Measurements from ENCODE around the gene CRACDL. TPM values are rescaled to one million over a fixed set of nuclear protein-coding genes. Genes with fewer than 3 reads are reported as not detected.

CRACDL gene
- total RNA-seq, 1 donor from 2014 or later, result 1.6 TPM

DNA sequence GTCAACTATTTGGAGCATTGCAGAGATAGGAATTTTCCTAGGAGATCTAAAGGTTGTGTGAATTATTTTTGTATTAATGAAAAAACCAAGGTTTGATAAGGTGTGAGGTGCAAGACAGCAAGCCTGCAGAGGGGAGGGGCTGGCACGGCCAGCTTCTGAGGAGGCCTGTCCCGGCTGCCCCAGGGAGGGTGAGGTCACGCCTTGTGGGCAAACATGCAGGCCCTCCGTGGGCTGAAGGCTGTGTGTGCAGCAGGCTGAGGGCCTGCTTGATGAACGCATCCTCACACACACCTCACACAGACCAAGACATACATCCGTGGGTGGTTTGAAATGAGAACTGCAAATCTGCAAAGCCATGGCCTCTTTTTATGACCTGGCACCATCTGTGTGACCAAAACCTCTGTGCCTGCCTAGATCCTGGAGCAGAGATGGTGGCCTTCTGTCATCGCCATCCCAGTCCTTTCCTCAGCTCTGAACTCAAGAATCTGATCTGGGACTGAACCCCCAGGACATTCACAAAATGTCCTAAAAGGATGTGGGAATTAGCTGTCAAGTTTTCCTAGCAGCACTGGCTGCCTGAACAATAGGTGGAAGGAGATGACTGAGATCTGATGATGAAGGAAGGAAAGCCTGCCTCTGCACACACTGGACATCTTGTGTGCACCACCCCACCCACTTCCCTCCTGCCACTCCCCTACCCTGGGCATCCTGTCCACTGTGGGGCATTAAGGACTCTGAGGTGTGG lies 102.7 kb downstream of the CRACDL start:
- peaks cover 4% of the 10 kb centered on the region for H3K4me1 Mint-ChIP-seq (ENCODE audit: low read depth)
- no peak for DNase-seq (ENCODE audit: low spot score, unreplicated experiment)
- H3K36me3 Mint-ChIP-seq (ENCODE audit: insufficient read depth), result no peaks in the 10 kb centered on the region
- peaks cover 3% of the 10 kb centered on the region for H3K27me3 Mint-ChIP-seq
- H3K27ac Mint-ChIP-seq, result no peak overlapping the region
- H3K9me3 Mint-ChIP-seq (ENCODE audit: low read depth), result no peaks in the 10 kb centered on the region
- no peak for TF ChIP-seq CTCF (IDR thresholded peaks at IDR 0.05; ENCODE audit: unreplicated experiment)
- no peak overlapping the region for H3K4me3 Mint-ChIP-seq (ENCODE audit: low read depth)

GRCh38 chr2:98832172-98832571 lies 103.9 kb downstream of the CRACDL start:
- TF ChIP-seq CTCF (IDR thresholded peaks at IDR 0.05; ENCODE audit: unreplicated experiment), result no peak
- no peak overlapping the region for H3K27ac Mint-ChIP-seq
- H3K27me3 Mint-ChIP-seq, result peaks cover 3% of the 10 kb centered on the region
- DNase-seq (ENCODE audit: low spot score, unreplicated experiment), result no peak
- H3K36me3 Mint-ChIP-seq (ENCODE audit: insufficient read depth), result no peaks in the 10 kb centered on the region
- peaks cover 4% of the 10 kb centered on the region for H3K4me1 Mint-ChIP-seq (ENCODE audit: low read depth)
- H3K4me3 Mint-ChIP-seq (ENCODE audit: low read depth), result no peak overlapping the region
- H3K9me3 Mint-ChIP-seq (ENCODE audit: low read depth), result no peaks in the 10 kb centered on the region

DNA sequence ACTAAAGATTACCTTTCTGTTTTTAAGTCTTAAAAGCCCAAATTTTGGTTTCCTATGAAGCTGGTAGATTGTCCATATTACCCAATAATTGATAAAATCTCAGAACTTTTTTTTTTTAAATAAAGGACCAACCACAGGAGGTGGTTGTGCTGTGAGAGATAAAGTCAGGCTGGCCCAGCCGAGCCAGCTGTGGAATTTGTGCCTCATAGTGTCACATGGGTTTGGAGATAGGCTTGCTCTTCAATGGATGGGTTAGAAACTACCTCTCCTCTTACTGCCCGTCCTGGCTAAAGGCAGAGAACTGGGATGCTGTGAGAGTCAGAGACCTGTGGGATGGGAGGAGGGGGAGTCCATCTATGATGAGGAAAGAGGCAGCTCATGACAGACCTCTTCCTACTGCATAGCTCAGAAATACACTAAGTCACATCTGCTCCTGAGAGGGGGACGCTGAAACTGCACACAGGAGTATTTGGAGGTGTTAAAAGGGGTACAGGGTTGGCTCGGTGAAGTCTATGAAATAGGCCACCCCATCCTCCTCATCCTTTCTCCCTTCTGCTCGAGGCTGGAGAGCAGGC lies 105.4 kb downstream of the CRACDL start:
- H3K27me3 Mint-ChIP-seq, result peaks cover 12% of the 10 kb centered on the region

DNA sequence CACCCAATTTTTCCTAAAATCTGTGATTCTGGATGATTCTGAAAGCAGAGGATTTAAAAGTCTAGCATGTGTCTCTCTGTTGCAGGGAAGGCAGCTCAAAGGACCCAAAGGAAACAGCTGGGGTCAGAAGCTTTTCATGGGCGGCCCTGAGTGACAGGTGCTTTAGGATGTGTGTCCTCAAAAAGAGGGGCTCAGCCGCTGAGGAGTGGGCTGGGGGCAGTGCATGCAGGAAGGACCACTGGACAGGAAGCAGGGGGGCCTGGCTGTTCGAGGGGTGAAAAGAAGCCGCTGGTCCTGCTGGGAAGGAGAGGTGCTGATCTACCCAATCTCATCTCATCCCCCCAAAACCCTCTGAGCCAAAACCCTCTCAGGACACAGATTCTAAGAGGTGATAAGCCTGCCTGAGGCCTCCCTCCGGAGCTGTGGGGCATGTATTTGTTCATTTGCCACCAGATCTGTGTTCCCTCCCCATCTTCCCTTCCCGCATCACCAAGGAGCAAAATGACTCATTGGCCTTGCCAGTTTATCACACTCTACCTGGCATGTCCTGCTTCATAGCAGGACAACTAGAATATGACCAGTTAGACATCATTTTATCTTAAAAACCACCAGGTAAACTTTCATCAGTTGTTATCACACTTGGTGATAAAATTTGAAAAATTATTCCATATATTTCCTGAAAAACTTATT lies 106.3 kb downstream of the CRACDL start:
- no peak for DNase-seq (ENCODE audit: low spot score, unreplicated experiment)
- no peaks in the 10 kb centered on the region for H3K36me3 Mint-ChIP-seq (ENCODE audit: insufficient read depth)
- peaks cover 21% of the 10 kb centered on the region for H3K27me3 Mint-ChIP-seq
- H3K4me1 Mint-ChIP-seq (ENCODE audit: low read depth), result no peaks in the 10 kb centered on the region
- no peak overlapping the region for H3K27ac Mint-ChIP-seq
- no peak for TF ChIP-seq CTCF (IDR thresholded peaks at IDR 0.05; ENCODE audit: unreplicated experiment)
- no peaks in the 10 kb centered on the region for H3K9me3 Mint-ChIP-seq (ENCODE audit: low read depth)
- H3K4me3 Mint-ChIP-seq (ENCODE audit: low read depth), result no peak overlapping the region

More for the DNA sequence above, 105.4 kb downstream of the CRACDL start:
- no peak for TF ChIP-seq CTCF (IDR thresholded peaks at IDR 0.05; ENCODE audit: unreplicated experiment)
- H3K4me3 Mint-ChIP-seq (ENCODE audit: low read depth), result no peak overlapping the region
- H3K27ac Mint-ChIP-seq, result no peak overlapping the region
- no peak for DNase-seq (ENCODE audit: low spot score, unreplicated experiment)
- no peaks in the 10 kb centered on the region for H3K4me1 Mint-ChIP-seq (ENCODE audit: low read depth)
- H3K36me3 Mint-ChIP-seq (ENCODE audit: insufficient read depth), result no peaks in the 10 kb centered on the region
- H3K9me3 Mint-ChIP-seq (ENCODE audit: low read depth), result no peaks in the 10 kb centered on the region

- Mint-ChIP-seq H3K36me3 (ENCODE audit: insufficient read depth) (no peaks in the 10 kb centered on the region), H3K4me1 (ENCODE audit: low read depth) (no peaks in the 10 kb centered on the region), H3K27ac (no peak overlapping the region), H3K9me3 (ENCODE audit: low read depth) (no peaks in the 10 kb centered on the region), H3K4me3 (ENCODE audit: low read depth) (no peak overlapping the region), H3K27me3 (peaks cover 29% of the 10 kb centered on the region)
- DNase-seq (ENCODE audit: low spot score, unreplicated experiment), result no peak
- TF ChIP-seq CTCF (IDR thresholded peaks at IDR 0.05; ENCODE audit: unreplicated experiment), result no peak
These were observed 107.1 kb downstream of the CRACDL start for GRCh38 chr2:98828793-98829371.
